HG03442 (cell line): ENCODE data around the gene CCP110.

ENCODE experiments used
- ATAC-seq: cut with Tn5 transposase; IDR thresholded peaks from one replicate; pipeline ENCODE4 v1.9.1; 2021; ENCODE audit warnings: mild to moderate bottlenecking, moderate library complexity; ENCODE audit not compliant: unreplicated experiment

Gene CCP110

GRCh38 chr16:19548144-19548543 lies 24.4 kb downstream of the CCP110 start:
- no peak for ATAC-seq

- no peak for ATAC-seq
Measured at GRCh38 chr16:19549673-19550072, 25.9 kb downstream of the CCP110 start.

GRCh38 chr16:19555186-19555937 lies 31.6 kb downstream of the CCP110 start, which contains the start of gene VPS35L:
VPS35L (plus strand) TSS chr16:19555703; CDS start chr16:19555730, 27 bp downstream.
- peak; percentile 95 for ATAC-seq

GRCh38 chr16:19555938-19556771 lies 32.4 kb downstream of the CCP110 start:
- ATAC-seq = no peak

- no peak for ATAC-seq
Measured at GRCh38 chr16:19559242-19559910, 35.6 kb downstream of the CCP110 start.

GRCh38 chr16:19560078-19560477 lies 36.3 kb downstream of the CCP110 start:
- no peak for ATAC-seq

GRCh38 chr16:19563377-19563776 lies 39.6 kb downstream of the CCP110 start:
- no peak for ATAC-seq

GRCh38 chr16:19566362-19566761 lies 42.6 kb downstream of the CCP110 start:
- no peak for ATAC-seq

GRCh38 chr16:19567560-19567959 lies 43.8 kb downstream of the CCP110 start:
- no peak for ATAC-seq

GRCh38 chr16:19573997-19574396 lies 50.3 kb downstream of the CCP110 start:
- no peak for ATAC-seq

GRCh38 chr16:19574615-19575014 lies 50.9 kb downstream of the CCP110 start:
- no peak for ATAC-seq

- no peak for ATAC-seq
Measured at GRCh38 chr16:19578378-19578971, 54.7 kb downstream of the CCP110 start.

GRCh38 chr16:19582050-19582831 lies 58.5 kb downstream of the CCP110 start:
- ATAC-seq = no peak

- no peak for ATAC-seq
Measured at GRCh38 chr16:19583665-19584300, 60.0 kb downstream of the CCP110 start.

- ATAC-seq = no peak
Measured at GRCh38 chr16:19588661-19589060, 64.9 kb downstream of the CCP110 start.

GRCh38 chr16:19589106-19589505 lies 65.4 kb downstream of the CCP110 start:
- no peak for ATAC-seq

- ATAC-seq = no peak
Measured at GRCh38 chr16:19589771-19590302, 66.1 kb downstream of the CCP110 start.

GRCh38 chr16:19595043-19595767 lies 71.5 kb downstream of the CCP110 start:
- ATAC-seq = no peak
